SHP77 treated with DMSO at 0.1 percent for 48 hours (cell line): ENCODE measurements around the gene CPA4.
"Not testable (repeated sequence)": the region's sequence is repeated elsewhere in the genome, so short reads cannot be mapped to it uniquely, and the experiment has no call there.

Experiments
- DNase-seq: peaks from one replicate; lab custom pipeline; 2025; lab: John Stamatoyannopoulos, UW

CPA4 gene

GRCh38 chr7:130303127-130303526 lies 10.2 kb downstream of the CPA4 start:
- DNase-seq = no peak

- DNase-seq = no peak
These were observed 10.6 kb downstream of the CPA4 start for GRCh38 chr7:130303551-130303950.

- DNase-seq = no peak
These were observed 11.0 kb downstream of the CPA4 start for GRCh38 chr7:130303982-130304381.

- no peak for DNase-seq
These were observed 11.9 kb downstream of the CPA4 start for GRCh38 chr7:130304878-130305277.

- DNase-seq = no peak
These were observed 12.6 kb downstream of the CPA4 start for GRCh38 chr7:130305433-130306042.

GRCh38 chr7:130309986-130310385 lies 17.0 kb downstream of the CPA4 start:
- DNase-seq = no peak

GRCh38 chr7:130314305-130314704 lies 21.3 kb downstream of the CPA4 start:
- DNase-seq = no peak

- no peak for DNase-seq
These were observed 26.6 kb downstream of the CPA4 start for GRCh38 chr7:130319541-130319940.

- DNase-seq = not testable (repeated sequence)
These were observed 28.7 kb downstream of the CPA4 start for GRCh38 chr7:130321542-130322229.

- DNase-seq = no peak
These were observed 29.7 kb downstream of the CPA4 start for GRCh38 chr7:130322615-130323014.

- DNase-seq = no peak
These were observed 31.5 kb downstream of the CPA4 start for GRCh38 chr7:130324306-130324943.

- DNase-seq = no peak
These were observed 36.7 kb downstream of the CPA4 start for GRCh38 chr7:130329681-130330080.

- no peak for DNase-seq
These were observed 39.5 kb downstream of the CPA4 start for GRCh38 chr7:130332259-130333053.

- no peak for DNase-seq
These were observed 40.9 kb downstream of the CPA4 start for GRCh38 chr7:130333832-130334231.

GRCh38 chr7:130334274-130334673 lies 41.3 kb downstream of the CPA4 start:
- DNase-seq = no peak

GRCh38 chr7:130337410-130337971 lies 44.5 kb downstream of the CPA4 start:
- no peak for DNase-seq

- DNase-seq = no peak
These were observed 45.3 kb downstream of the CPA4 start for GRCh38 chr7:130338233-130338632.

GRCh38 chr7:130341882-130342281 lies 48.9 kb downstream of the CPA4 start:
- DNase-seq = no peak

- no peak for DNase-seq
These were observed 49.9 kb downstream of the CPA4 start for GRCh38 chr7:130342701-130343380.

GRCh38 chr7:130344271-130344866 lies 51.4 kb downstream of the CPA4 start, which contains the start of gene CPA5:
CPA5 (plus strand) TSS chr7:130344816; CDS start chr7:130346486, 1,670 bp downstream.
- DNase-seq = no peak

- no peak for DNase-seq
These were observed 52.2 kb downstream of the CPA4 start for GRCh38 chr7:130345136-130345535.
